Ecto neural progenitor cell (in vitro differentiated cells): Measurements from ENCODE around the gene TMEM179B.
"Not testable (repeated sequence)": the region's sequence is repeated elsewhere in the genome, so short reads cannot be mapped to it uniquely, and the experiment has no call there.

Experiments used
- DNase-seq: peaks from one replicate; pipeline ENCODE4 v3.0.0-alpha.2; 2018; ENCODE audit warnings: low spot score

TMEM179B gene

GRCh38 chr11:62789576-62789975, 2.4 kb downstream of the TMEM179B start:
- no peak for DNase-seq

- DNase-seq, result peak; percentile 89
Observed at GRCh38 chr11:62791501-62792201, 4.4 kb downstream of the TMEM179B start, which contains the start of gene TMEM223. Gene TMEM223, minus strand, starts transcription at chr11:62792006. Its CDS starts 12 bp downstream, at chr11:62791994.

- peak; percentile 54 for DNase-seq
Observed at GRCh38 chr11:62792202-62792575, 5.0 kb downstream of the TMEM179B start.

DNA sequence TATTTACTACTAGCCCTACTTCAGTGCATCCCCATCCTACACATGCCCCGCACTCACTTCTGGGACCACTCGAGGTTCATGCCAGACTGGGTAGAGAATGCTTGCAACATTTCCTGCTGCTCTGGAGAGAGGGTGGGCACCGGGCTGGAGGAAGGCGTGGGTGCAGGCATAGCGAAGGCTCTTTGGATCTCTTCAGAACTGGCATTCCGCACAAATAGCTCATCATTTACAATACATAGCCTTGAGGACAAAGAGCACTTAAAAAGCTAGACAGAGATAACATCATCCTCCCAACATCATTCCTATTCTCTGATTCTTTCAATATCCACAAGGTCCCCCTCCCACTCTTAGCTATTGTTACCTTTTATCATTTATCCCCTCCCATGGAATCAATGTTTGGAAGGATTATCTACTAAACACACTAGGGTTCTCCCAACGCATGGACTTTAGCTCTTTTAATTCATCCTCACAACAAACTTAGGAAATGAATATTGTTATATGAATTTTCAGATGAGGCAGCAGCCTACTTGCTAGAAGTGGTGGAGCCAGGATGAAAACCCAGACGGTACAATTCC, 7.1 kb downstream of the TMEM179B start:
- DNase-seq, result no peak

DNA sequence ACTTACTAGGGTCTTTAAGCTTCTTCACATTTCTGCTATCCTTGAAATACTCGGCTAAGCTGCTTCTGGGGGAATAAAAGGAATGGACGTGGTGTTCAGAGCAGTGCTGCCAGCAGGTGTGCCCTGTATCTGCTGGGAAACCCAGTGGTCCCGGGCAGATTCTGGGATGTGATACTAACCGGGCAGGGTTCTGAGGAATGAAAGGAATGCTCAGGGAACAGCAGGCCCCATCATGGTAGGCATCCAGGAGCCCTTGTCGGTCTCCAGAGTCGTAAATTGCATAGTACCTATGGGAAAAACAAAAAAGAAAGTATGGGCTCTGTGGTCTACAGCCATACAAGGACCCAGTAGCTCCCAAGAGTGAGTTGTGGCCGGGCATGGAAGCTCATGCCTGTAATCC, 9.1 kb downstream of the TMEM179B start:
- no peak for DNase-seq

DNA sequence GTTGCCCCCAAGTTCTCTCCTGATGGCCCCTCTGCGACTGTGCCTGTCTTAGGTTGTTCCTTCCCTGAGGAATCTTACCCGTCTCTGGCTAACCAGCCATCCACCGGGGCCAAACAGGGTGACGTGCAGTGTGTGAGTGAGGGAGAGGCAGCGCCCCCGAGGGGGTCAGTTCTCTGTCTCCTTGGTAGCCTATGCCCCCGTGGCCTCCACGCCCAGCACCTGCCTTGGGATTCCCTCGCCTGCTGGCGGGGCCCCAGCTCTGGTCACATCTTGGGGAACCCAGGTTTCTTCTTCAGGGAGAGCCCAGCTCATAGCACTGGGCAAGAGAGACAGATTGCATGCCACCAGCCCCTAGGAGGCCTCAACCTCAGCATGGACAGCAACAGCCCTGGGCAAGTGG, 12.3 kb downstream of the TMEM179B start:
- no peak for DNase-seq

DNA sequence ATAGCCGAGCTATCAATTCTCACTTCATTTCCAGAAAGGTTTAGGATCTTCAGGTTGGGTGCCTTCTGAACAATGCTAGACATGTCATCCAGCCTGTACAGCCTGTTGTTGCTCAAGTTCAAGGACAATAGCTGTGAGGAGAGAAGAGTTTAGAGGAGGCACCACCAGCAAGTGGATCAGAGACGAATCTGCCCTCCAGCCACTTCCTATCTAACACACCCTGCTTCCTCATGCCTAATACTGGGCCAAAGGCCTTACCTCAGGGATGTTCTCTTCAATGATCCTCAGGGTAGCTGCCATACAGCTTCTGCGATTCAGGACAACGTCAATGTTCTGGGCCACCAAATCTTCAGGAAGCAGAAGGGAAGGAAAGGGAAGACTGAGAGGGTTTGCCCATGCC, 13.9 kb downstream of the TMEM179B start:
- no peak for DNase-seq

DNA sequence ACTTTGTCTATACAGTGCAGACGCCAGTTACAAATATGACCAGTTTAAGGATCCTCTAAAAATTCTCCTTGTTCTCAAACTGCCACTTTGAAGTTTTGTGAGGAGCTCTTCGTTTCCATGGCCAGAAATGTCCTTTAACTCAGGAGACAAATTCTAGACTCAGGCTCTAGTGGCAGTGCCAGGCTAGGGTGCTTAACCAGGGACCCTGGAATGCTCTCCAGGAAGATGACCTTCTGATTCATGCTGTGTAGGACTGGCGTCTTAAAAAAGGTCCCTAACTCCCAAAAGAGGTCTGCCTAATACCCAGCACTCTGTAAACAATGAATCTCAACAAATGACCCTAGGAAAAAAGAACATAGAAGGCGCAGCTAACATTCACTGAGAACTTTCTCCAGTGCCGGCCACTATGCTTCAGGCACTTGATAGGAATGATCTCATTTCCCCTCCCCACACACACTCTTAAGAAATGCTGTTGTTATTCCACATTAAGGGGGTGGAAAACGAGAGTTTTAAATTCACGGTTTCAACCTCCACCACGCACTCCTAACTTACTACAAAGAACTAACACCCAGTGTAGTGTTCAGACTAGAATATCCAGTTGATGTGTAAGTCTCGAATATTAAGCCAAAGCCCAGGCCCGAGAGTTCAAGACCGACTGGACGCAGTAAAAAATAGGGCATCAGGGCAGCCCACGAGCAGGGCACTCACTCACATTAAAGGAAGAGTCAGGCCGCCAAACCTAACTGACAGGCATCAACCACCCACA, 17.3 kb downstream of the TMEM179B start:
- no peak for DNase-seq

- DNase-seq, result peak; percentile 98
Observed at GRCh38 chr11:62805076-62805892, 18.1 kb downstream of the TMEM179B start, which contains the start of gene NXF1. Gene NXF1, minus strand, starts transcription at chr11:62805440. Its CDS starts 84 bp downstream, at chr11:62805356.

GRCh38 chr11:62805961-62806441, 18.8 kb downstream of the TMEM179B start:
- no peak for DNase-seq

GRCh38 chr11:62806611-62807121, 19.5 kb downstream of the TMEM179B start:
- no peak for DNase-seq

DNA sequence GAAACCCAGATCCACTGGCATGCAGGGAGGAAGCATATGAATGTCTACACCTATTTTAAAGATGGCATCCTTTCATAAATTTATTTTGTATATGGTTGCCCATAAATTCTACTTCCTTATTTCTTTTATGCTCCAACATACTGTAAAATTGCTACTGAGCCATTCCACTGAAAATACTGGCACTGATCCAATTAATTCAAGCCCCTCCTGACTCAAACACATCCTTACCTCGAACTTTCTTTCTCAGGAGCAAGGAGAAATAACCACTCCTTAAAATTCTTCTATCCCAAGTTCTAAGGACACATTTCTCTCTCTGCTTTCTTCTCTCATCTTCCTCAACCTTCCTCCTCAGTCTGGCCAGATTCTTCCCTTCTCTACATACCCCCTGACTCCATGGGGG, 23.5 kb downstream of the TMEM179B start:
- no peak for DNase-seq

GRCh38 chr11:62811659-62812058, 24.5 kb downstream of the TMEM179B start:
- no peak for DNase-seq

- no peak for DNase-seq
Observed at GRCh38 chr11:62816557-62816956, 29.4 kb downstream of the TMEM179B start.

- DNase-seq, result no peak
Observed at GRCh38 chr11:62817129-62817528, 29.9 kb downstream of the TMEM179B start.

DNA sequence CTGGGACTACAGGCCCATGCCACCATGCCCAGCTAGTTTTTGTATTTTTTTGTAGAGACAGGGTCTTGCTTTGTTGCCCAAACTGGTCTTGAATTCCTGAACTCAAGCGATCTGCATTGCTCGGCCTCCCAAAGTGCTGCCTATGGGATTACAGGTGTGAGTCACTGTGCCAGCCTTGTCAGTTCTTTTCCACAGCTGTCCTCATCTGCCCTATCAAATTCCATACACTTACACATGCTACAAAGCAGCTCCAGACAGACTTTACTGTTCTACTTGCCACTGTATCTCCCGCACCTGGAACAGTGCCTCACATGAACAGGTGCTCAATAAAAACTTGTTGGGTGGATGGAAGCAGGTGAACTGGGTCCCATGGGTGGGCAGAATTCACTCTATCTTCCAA, 36.5 kb downstream of the TMEM179B start:
- no peak for DNase-seq

- not testable (repeated sequence) for DNase-seq
Observed at GRCh38 chr11:62828130-62828529, 40.9 kb downstream of the TMEM179B start.

DNA sequence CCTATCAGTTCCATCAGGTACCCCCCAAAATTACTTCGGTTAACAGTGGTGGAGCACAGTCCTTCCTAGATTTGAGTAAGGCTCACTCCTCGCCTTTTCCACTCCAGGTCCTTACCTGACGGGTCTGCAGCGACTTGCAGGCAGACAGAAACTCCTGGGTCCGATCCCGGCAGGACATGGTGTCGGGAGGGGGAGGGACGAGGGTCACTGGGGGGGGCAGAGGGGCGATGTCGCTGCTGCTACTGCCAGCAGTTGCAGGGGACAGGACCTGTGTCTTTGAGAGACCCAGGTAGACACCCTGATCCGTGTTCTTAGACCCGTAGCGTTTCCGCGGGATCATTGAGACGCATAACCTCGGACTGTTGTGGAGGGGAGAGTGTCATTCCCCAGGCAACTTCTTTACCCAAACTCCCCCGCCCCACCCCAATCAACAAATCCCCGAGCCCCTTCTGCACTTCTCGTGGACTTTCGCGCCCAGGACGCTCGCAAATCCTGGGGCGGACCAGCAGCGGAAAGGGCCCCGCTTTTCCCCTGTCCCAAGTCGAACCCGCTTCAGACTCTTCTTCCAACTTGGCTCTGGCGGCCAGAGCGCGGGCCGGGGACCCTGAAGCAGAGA, 43.8 kb downstream of the TMEM179B start:
- no peak for DNase-seq

GRCh38 chr11:62831520-62832335, 44.5 kb downstream of the TMEM179B start, which contains the start of gene STX5:
Gene STX5, minus strand, starts transcription at chr11:62832051. Its CDS starts 808 bp downstream, at chr11:62831243.
- DNase-seq, result peak; percentile 99
